NCI-H128 (cell line): ENCODE results near the gene GMCL1.
A peak's percentile ranks its signal among the peaks of the same experiment; 100 is the strongest.
"Not testable (repeated sequence)": the region's sequence is repeated elsewhere in the genome, so short reads cannot be mapped to it uniquely, and the experiment has no call there.

Experiments
- DNase-seq: peaks from one replicate; lab custom pipeline; 2025; ENCODE audit not compliant: unreplicated experiment; lab: John Stamatoyannopoulos, UW

The GMCL1 gene

GRCh38 chr2:69829256-69830044 lies at the start of gene GMCL1:
GMCL1 (plus strand) TSS chr2:69829660; CDS start chr2:69829893, 233 bp downstream.
- peak; percentile 93 for DNase-seq

GRCh38 chr2:69780921-69781320 lies 48.5 kb upstream of the GMCL1 start:
- DNase-seq, result no peak

GRCh38 chr2:69781321-69782248 lies 47.9 kb upstream of the GMCL1 start:
- DNase-seq, result no peak

- no peak for DNase-seq
Measured at GRCh38 chr2:69784228-69784627, 45.2 kb upstream of the GMCL1 start.

- no peak for DNase-seq
Measured at GRCh38 chr2:69785358-69785757, 44.1 kb upstream of the GMCL1 start.

GRCh38 chr2:69786052-69786560 lies 43.4 kb upstream of the GMCL1 start:
- DNase-seq, result no peak

- no peak for DNase-seq
Measured at GRCh38 chr2:69789175-69789721, 40.2 kb upstream of the GMCL1 start.

- no peak for DNase-seq
Measured at GRCh38 chr2:69789772-69790600, 39.5 kb upstream of the GMCL1 start.

- no peak for DNase-seq
Measured at GRCh38 chr2:69790601-69790959, 38.9 kb upstream of the GMCL1 start.

GRCh38 chr2:69791045-69791444 lies 38.4 kb upstream of the GMCL1 start:
- no peak for DNase-seq

- DNase-seq, result no peak
Measured at GRCh38 chr2:69796174-69796573, 33.3 kb upstream of the GMCL1 start.

- DNase-seq, result no peak
Measured at GRCh38 chr2:69797235-69797634, 32.2 kb upstream of the GMCL1 start.

- DNase-seq, result no peak
Measured at GRCh38 chr2:69797836-69798289, 31.6 kb upstream of the GMCL1 start.

GRCh38 chr2:69798290-69798908 lies 31.1 kb upstream of the GMCL1 start:
- no peak for DNase-seq

- no peak for DNase-seq
Measured at GRCh38 chr2:69798909-69799526, 30.4 kb upstream of the GMCL1 start.

- DNase-seq, result peak; percentile 13
Measured at GRCh38 chr2:69801745-69802290, 27.6 kb upstream of the GMCL1 start.

GRCh38 chr2:69802781-69803367 lies 26.6 kb upstream of the GMCL1 start:
- DNase-seq, result not testable (repeated sequence)

GRCh38 chr2:69804416-69804815 lies 25.0 kb upstream of the GMCL1 start:
- no peak for DNase-seq

GRCh38 chr2:69805887-69806286 lies 23.6 kb upstream of the GMCL1 start:
- no peak for DNase-seq
